VCaP (cell line): ENCODE measurements around the gene PITPNM1.

Experiments
- H3K27ac ChIP-seq: fragments of 450-650 bp; 2 replicates; pipeline ENCODE4 v1.5.1; 2017
- TF ChIP-seq, protein P1 (sequence below): fragments of 450-650 bp; conservative IDR thresholded peaks from 2 replicates; pipeline ENCODE4 v1.5.1; 2017; ENCODE audit warnings: mild to moderate bottlenecking, moderate library complexity

PITPNM1 gene

GRCh38 chr11:67506426-67507051, 1.4 kb upstream of the PITPNM1 start:
- peak overlapping the region; percentile 93 for H3K27ac ChIP-seq
- TF ChIP-seq, protein P1, sequence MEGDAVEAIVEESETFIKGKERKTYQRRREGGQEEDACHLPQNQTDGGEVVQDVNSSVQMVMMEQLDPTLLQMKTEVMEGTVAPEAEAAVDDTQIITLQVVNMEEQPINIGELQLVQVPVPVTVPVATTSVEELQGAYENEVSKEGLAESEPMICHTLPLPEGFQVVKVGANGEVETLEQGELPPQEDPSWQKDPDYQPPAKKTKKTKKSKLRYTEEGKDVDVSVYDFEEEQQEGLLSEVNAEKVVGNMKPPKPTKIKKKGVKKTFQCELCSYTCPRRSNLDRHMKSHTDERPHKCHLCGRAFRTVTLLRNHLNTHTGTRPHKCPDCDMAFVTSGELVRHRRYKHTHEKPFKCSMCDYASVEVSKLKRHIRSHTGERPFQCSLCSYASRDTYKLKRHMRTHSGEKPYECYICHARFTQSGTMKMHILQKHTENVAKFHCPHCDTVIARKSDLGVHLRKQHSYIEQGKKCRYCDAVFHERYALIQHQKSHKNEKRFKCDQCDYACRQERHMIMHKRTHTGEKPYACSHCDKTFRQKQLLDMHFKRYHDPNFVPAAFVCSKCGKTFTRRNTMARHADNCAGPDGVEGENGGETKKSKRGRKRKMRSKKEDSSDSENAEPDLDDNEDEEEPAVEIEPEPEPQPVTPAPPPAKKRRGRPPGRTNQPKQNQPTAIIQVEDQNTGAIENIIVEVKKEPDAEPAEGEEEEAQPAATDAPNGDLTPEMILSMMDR: no peak; the same call in 1 of the 2 replicates

GRCh38 chr11:67505605-67506396, 638 bp upstream of the PITPNM1 start:
- H3K27ac ChIP-seq: peak overlapping the region; percentile 93
- TF ChIP-seq, protein P1: peak; percentile 100

DNA sequence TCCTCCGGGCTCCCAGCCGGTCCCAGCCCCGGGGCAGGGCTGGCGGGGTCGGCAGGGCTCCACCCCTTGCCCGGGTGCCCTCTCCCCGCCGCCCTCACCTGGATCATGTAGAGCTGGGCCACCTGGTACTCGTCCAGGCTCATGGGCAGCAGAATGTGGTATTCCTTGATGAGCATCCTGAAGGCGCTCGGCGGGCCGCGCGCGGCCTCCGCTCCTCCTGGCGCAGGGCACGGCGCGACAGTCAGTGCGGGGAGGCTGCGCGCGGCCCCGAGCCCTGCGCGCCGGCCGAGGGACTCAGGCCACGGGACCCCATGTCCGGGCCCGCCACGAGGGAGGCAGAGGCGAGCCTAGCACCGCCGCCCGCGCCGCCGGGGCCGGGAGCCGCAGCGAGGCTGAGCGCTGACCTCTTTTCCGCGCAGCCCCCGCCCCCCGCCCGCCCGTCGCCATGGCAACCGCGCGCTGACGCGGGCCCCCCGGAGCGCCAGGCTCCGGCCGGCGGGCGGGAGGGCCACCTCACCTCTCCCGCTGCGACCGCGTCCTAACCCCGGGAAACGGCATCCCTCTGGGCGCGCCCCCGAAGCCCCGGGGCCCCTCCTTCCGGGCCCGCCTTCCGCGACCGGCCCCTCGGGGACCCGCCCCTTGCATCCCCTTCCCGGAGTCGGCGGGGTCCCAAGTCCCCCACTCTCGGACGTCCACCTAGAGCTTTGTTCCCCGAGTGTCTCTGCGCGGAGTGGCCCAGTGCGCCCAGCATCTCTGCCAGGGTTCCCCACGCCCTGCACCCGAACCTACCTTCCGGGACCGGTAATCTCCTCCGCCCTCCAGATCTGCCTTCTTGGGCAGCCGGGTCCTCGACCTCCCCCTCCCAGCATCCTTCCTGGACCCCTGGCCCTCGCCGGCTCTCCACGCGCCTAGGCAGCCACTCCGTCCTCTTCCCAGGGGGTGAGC, 886 bp downstream of the PITPNM1 start:
- TF ChIP-seq, protein P1: no peak
- H3K27ac ChIP-seq: peak overlapping the region; percentile 93

GRCh38 chr11:67503119-67504004, 1.8 kb downstream of the PITPNM1 start:
- H3K27ac ChIP-seq: peak overlapping the region; percentile 93; the same call in 1 of the 2 replicates

DNA sequence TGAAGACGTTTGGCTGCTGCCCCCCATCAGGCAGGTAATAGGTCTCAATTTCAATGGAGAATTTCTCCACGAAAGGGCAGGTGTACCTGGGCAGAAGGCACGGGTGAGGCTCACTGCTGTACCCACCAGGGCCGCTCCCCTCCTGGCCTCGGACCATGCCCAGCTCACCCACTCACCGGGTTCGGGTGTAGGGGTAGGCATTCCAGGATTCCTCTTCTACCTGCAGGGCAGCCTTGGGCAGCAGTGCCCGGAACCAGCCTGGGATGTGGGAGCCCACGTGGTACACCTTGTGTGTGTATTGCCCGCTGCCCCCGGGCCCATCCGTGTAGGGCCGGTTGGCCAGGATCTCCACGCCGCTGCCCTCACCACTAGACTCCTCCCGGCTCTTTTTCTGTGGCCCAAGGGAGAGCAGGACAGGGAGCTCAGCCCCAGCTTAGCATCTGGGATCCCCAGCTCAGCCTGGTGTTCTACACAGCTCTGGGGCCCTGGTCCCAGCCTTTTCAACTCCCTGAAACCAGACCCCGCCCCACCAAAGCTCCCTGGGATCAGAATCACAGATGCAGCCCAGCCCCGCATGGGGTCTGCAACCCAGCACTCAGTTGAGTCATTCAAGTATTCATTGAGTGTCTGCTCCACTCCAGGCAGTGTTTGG, 2.7 kb downstream of the PITPNM1 start:
- TF ChIP-seq, protein P1: no peak
- no peak overlapping the region for H3K27ac ChIP-seq

More at GRCh38 chr11:67503119-67504004, 1.8 kb downstream of the PITPNM1 start:
- TF ChIP-seq, protein P1: no peak

DNA sequence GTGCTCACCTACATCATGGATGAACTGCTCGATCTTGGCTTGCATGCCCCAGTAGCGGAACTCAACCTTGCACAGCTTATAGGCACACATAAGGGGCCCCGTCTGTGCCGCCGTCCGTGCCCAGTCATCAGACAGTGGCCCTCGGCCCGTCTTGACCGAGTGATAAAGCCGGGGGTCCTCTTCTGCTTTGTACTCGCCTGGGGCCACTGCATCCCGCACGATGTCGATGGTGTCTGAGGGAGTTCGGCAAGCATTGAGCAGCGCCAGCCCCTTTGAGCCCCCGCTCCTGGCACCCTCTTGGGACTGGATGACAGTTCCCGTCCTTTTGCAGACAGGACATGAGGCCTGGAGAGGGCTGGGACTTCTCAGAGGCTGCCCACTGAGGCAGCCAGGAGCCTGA, 3.3 kb downstream of the PITPNM1 start:
- TF ChIP-seq, protein P1: no peak
- no peak overlapping the region for H3K27ac ChIP-seq
